SU-DHL-6 (cell line): ENCODE measurements around the gene NT5DC2.

Source experiments
- H2AFZ ChIP-seq: fragments of 200-600 bp; sonication (generic); 2 replicates; pipeline ENCODE4 v1.6.1; 2014; ENCODE audit warnings: low read depth, mild to moderate bottlenecking, moderate library complexity, mixed read lengths, antibody characterized with exemption, low read length; ENCODE audit not compliant: severe bottlenecking
- H3F3A ChIP-seq: fragments of 200-600 bp; shearing (Covaris generic); 2 replicates; pipeline ENCODE4 v1.6.0; 2016; ENCODE audit warnings: antibody characterized with exemption, mild to moderate bottlenecking; ENCODE audit not compliant: insufficient read depth
- H3K27ac ChIP-seq: fragments of 200-600 bp; sonication (generic); 2 replicates; pipeline ENCODE4 v1.5.1; 2016; ENCODE audit warnings: low read depth, mild to moderate bottlenecking, low read length, moderate library complexity, mixed read lengths
- H3K27me3 ChIP-seq: fragments of 200-600 bp; sonication (generic), shearing (Covaris generic); 2 replicates; pipeline ENCODE4 v1.6.0; 2014; ENCODE audit warnings: mild to moderate bottlenecking, low read length
- H3K36me3 ChIP-seq: fragments of 200-600 bp; sonication (generic); 2 replicates; pipeline ENCODE4 v1.6.1; 2014; ENCODE audit warnings: mild to moderate bottlenecking, low read length, mixed read lengths
- H3K4me2 ChIP-seq: fragments of 300-600, 200-600 bp; shearing (Covaris generic), sonication (generic); 2 replicates; pipeline ENCODE4 v1.6.0; 2014; ENCODE audit warnings: low read length, low read depth, mild to moderate bottlenecking; ENCODE audit not compliant: poor library complexity, severe bottlenecking
- H3K4me3 ChIP-seq: fragments of 200-600 bp; sonication (generic); 2 replicates; pipeline ENCODE4 v1.5.1; 2014; ENCODE audit warnings: antibody characterized with exemption, low read length, mild to moderate bottlenecking, mixed read lengths; ENCODE audit not compliant: insufficient read depth, poor library complexity, severe bottlenecking
- H3K79me2 ChIP-seq: fragments of 200-600 bp; sonication (generic); 2 replicates; pipeline ENCODE4 v1.6.1; 2014; ENCODE audit warnings: mild to moderate bottlenecking, low read length, moderate library complexity; ENCODE audit not compliant: insufficient read depth
- H3K9ac ChIP-seq: fragments of 200-600 bp; sonication (generic); 2 replicates; pipeline ENCODE4 v1.7.0; 2014; ENCODE audit warnings: mild to moderate bottlenecking, low read length
- H3K9me2 ChIP-seq: fragments of 200-600 bp; sonication (generic); replicated peaks from 2 replicates; pipeline ENCODE4 v1.6.1; 2014; ENCODE audit warnings: low read length; ENCODE audit not compliant: insufficient read depth
- H3K9me3 ChIP-seq: fragments of 200-600 bp; sonication (generic); 2 replicates; pipeline ENCODE4 v1.6.1; 2014; ENCODE audit warnings: low read length, mixed read lengths; ENCODE audit not compliant: insufficient read depth
- H4K20me1 ChIP-seq: fragments of 200-600 bp; sonication (generic); 2 replicates; pipeline ENCODE4 v1.6.1; 2014; ENCODE audit warnings: low read depth, mild to moderate bottlenecking, antibody characterized with exemption, low read length, moderate library complexity, mixed read lengths
- CTCF ChIP-seq: fragments of 200-600 bp; sonication (generic); IDR thresholded peaks from one replicate; pipeline ENCODE4 v1.5.1; 2017; ENCODE audit warnings: antibody characterized with exemption, mild to moderate bottlenecking, low read length, moderate library complexity; ENCODE audit not compliant: insufficient read depth, poor library complexity, severe bottlenecking
- EZH2phosphoT487 ChIP-seq: fragments of 200-600 bp; sonication (generic), shearing (Covaris generic); conservative IDR thresholded peaks from 2 replicates; pipeline ENCODE4 v1.6.1; 2018; ENCODE audit warnings: mild to moderate bottlenecking, antibody characterized with exemption, low read length, moderate library complexity, mixed read lengths

Gene NT5DC2

GRCh38 chr3:52518723-52519444 is 14.8 kb downstream of the NT5DC2 start:
- H3K27me3 ChIP-seq: no peaks in the 10 kb centered on the region

GRCh38 chr3:52517796-52518722 is 15.6 kb downstream of the NT5DC2 start:
- no peak overlapping the region for H3K27ac ChIP-seq
- no peaks in the 10 kb centered on the region for H3K27me3 ChIP-seq
- H2AFZ ChIP-seq: no peak overlapping the region
- TF ChIP-seq EZH2phosphoT487 (no peak), CTCF (no peak)
- no peaks in the 10 kb centered on the region for H3K9me3 ChIP-seq
- no peak overlapping the region for H3K9ac ChIP-seq
- H4K20me1 ChIP-seq: no peaks in the 10 kb centered on the region
- H3K4me2 ChIP-seq: no peak overlapping the region
- H3F3A ChIP-seq: no peaks in the 10 kb centered on the region
- no peaks in the 10 kb centered on the region for H3K79me2 ChIP-seq
- no peaks in the 10 kb centered on the region for H3K36me3 ChIP-seq
- no peak overlapping the region for H3K4me3 ChIP-seq
- H3K9me2 ChIP-seq: no peaks in the 10 kb centered on the region

More at GRCh38 chr3:52518723-52519444, 14.8 kb downstream of the NT5DC2 start:
- Histone ChIP-seq H3K79me2 (no peaks in the 10 kb centered on the region), H3K4me2 (no peak overlapping the region), H2AFZ (no peak overlapping the region), H3F3A (no peaks in the 10 kb centered on the region), H3K9me3 (no peaks in the 10 kb centered on the region), H3K9me2 (no peaks in the 10 kb centered on the region), H3K36me3 (no peaks in the 10 kb centered on the region), H3K9ac (no peak overlapping the region), H3K4me3 (no peak overlapping the region), H3K27ac (no peak overlapping the region), H4K20me1 (no peaks in the 10 kb centered on the region)
- no peak for TF ChIP-seq EZH2phosphoT487
- no peak for TF ChIP-seq CTCF

GRCh38 chr3:52516509-52517195 is 17.0 kb downstream of the NT5DC2 start:
- Histone ChIP-seq H2AFZ (no peak overlapping the region), H3K27ac (no peak overlapping the region), H3K9me3 (no peaks in the 10 kb centered on the region), H3K36me3 (no peaks in the 10 kb centered on the region), H3K79me2 (no peaks in the 10 kb centered on the region), H3F3A (no peaks in the 10 kb centered on the region), H3K9ac (no peak overlapping the region), H3K4me3 (no peak overlapping the region), H4K20me1 (no peaks in the 10 kb centered on the region), H3K9me2 (no peaks in the 10 kb centered on the region), H3K4me2 (no peak overlapping the region), H3K27me3 (no peaks in the 10 kb centered on the region)
- TF ChIP-seq EZH2phosphoT487: no peak
- no peak for TF ChIP-seq CTCF
